Central memory CD8-positive, alpha-beta T cell (primary cell): ENCODE measurements around the gene TNFRSF25.

Source experiments
- ATAC-seq: fragments of 150-1000 bp; cut with Tn5 transposase; replicated peaks from 2 replicates; pipeline ENCODE4 v1.10.0; 2022; ENCODE audit warnings: mild to moderate bottlenecking, moderate FRiP score, moderate number of reproducible peaks; ENCODE audit not compliant: poor library complexity, severe bottlenecking; ENCODE audit errors: extremely low read depth
- DNase-seq, 2 donors: peaks; one replicate each; pipeline ENCODE4 v3.0.0; 2021; ENCODE audit warnings: low spot score in 2 of 2
- H3K27ac Mint-ChIP-seq: one replicate; pipeline ENCODE4 v1.8.0; 2022; ENCODE audit warnings: low read depth, mild to moderate bottlenecking, moderate library complexity, mixed read lengths
- H3K27me3 Mint-ChIP-seq: one replicate; pipeline ENCODE4 v1.8.0; 2022; ENCODE audit warnings: mixed read lengths
- H3K36me3 Mint-ChIP-seq: one replicate; pipeline ENCODE4 v1.8.0; 2022; ENCODE audit warnings: mild to moderate bottlenecking, moderate library complexity, mixed read lengths; ENCODE audit not compliant: insufficient read depth
- H3K4me1 Mint-ChIP-seq: one replicate; pipeline ENCODE4 v1.8.0; 2022; ENCODE audit warnings: mixed read lengths
- H3K4me3 Mint-ChIP-seq: one replicate; pipeline ENCODE4 v1.8.0; 2022; ENCODE audit warnings: mild to moderate bottlenecking, moderate library complexity, mixed read lengths
- H3K9me3 Mint-ChIP-seq: one replicate; pipeline ENCODE4 v1.8.0; 2022; ENCODE audit warnings: mixed read lengths

Gene TNFRSF25

GRCh38 chr1:6414443-6414844 lies 51.5 kb downstream of the TNFRSF25 start:
- Mint-ChIP-seq H3K4me1 (peaks cover 5% of the 10 kb centered on the region), H3K4me3 (no peak overlapping the region), H3K27me3 (peaks cover 69% of the 10 kb centered on the region), H3K36me3 (no peaks in the 10 kb centered on the region), H3K9me3 (no peaks in the 10 kb centered on the region), H3K27ac (no peak overlapping the region)
- no peak for DNase-seq
- ATAC-seq, result no peak

- no peak overlapping the region for H3K27ac Mint-ChIP-seq
- peaks cover 64% of the 10 kb centered on the region for H3K27me3 Mint-ChIP-seq
- DNase-seq (no peak), ATAC-seq (no peak)
- no peak overlapping the region for H3K4me3 Mint-ChIP-seq
- H3K4me1 Mint-ChIP-seq, result peaks cover 5% of the 10 kb centered on the region
- H3K36me3 Mint-ChIP-seq, result peaks cover 1% of the 10 kb centered on the region
- H3K9me3 Mint-ChIP-seq, result no peaks in the 10 kb centered on the region
Measured at GRCh38 chr1:6412896-6413295, 53.1 kb downstream of the TNFRSF25 start.
